Stimulated activated CD8-positive, alpha-beta memory T cell treated with anti-CD3 and anti-CD28 coated beads, Interleukin-15, amount 100 ng/mL, for 1 hour (primary cell): ENCODE results near the gene TUNAR.

Experiments
- DNase-seq: peaks from one replicate; pipeline ENCODE4 v3.0.0-alpha.2; 2020; ENCODE audit warnings: low read depth

TUNAR gene

GRCh38 chr14:95872777-95873176 is 3.9 kb upstream of the TUNAR start:
- no peak for DNase-seq

- DNase-seq: no peak
Measured at GRCh38 chr14:95875831-95876760, 536 bp upstream of the TUNAR start.

GRCh38 chr14:95877633-95878032 is 1.0 kb downstream of the TUNAR start:
- no peak for DNase-seq

GRCh38 chr14:95884377-95884776 is 7.7 kb downstream of the TUNAR start:
- no peak for DNase-seq

- no peak for DNase-seq
Measured at GRCh38 chr14:95885278-95885677, 8.6 kb downstream of the TUNAR start.

GRCh38 chr14:95885866-95886265 is 9.2 kb downstream of the TUNAR start:
- no peak for DNase-seq

GRCh38 chr14:95886366-95887056 is 9.9 kb downstream of the TUNAR start:
- DNase-seq: no peak

GRCh38 chr14:95887351-95887750 is 10.7 kb downstream of the TUNAR start:
- no peak for DNase-seq

GRCh38 chr14:95889236-95889979 is 12.8 kb downstream of the TUNAR start:
- DNase-seq: no peak

GRCh38 chr14:95891742-95892141 is 15.1 kb downstream of the TUNAR start:
- no peak for DNase-seq

GRCh38 chr14:95892142-95892541 is 15.5 kb downstream of the TUNAR start:
- no peak for DNase-seq

- DNase-seq: no peak
Measured at GRCh38 chr14:95895720-95896119, 19.1 kb downstream of the TUNAR start.

GRCh38 chr14:95896498-95897135 is 20.0 kb downstream of the TUNAR start:
- DNase-seq: no peak

GRCh38 chr14:95897280-95897679 is 20.6 kb downstream of the TUNAR start:
- DNase-seq: no peak

GRCh38 chr14:95901054-95901453 is 24.4 kb downstream of the TUNAR start:
- DNase-seq: no peak

GRCh38 chr14:95902273-95902826 is 25.7 kb downstream of the TUNAR start:
- DNase-seq: no peak

GRCh38 chr14:95903165-95903564 is 26.5 kb downstream of the TUNAR start:
- DNase-seq: no peak

- no peak for DNase-seq
Measured at GRCh38 chr14:95903616-95904107, 27.0 kb downstream of the TUNAR start.

- no peak for DNase-seq
Measured at GRCh38 chr14:95906591-95906990, 30.0 kb downstream of the TUNAR start.

GRCh38 chr14:95910628-95911027 is 34.0 kb downstream of the TUNAR start:
- DNase-seq: no peak

GRCh38 chr14:95911456-95911855 is 34.8 kb downstream of the TUNAR start:
- DNase-seq: no peak

GRCh38 chr14:95915330-95915729 is 38.7 kb downstream of the TUNAR start:
- DNase-seq: no peak
